ENCODE measurements around the gene RSPRY1. TPM values are rescaled to one million over a fixed set of nuclear protein-coding genes. Genes with fewer than 3 reads are reported as not detected.
A peak's percentile ranks its signal among the peaks of the same experiment; 100 is the strongest.

Gene RSPRY1
- total and polyA plus RNA-seq, 2 of the 8 experiments (the other 6 are each of a cell fraction or from before 2014, with no cell fraction given): 11.5 to 32.5 TPM

- no peak overlapping the region for H2BK120ac ChIP-seq (replicated peaks; ENCODE audit: low read depth, low read length)
- no peak overlapping the region for H2BK12ac ChIP-seq (ENCODE audit: low read depth, low read length)
- CTCF ChIA-PET (ENCODE audit: partially characterized antibody): interaction anchor here (0.6 to 1.0 kb wide), 2 partner anchors 42 to 103 kb away, joined by 3 to 4 read pairs; no protein-coding TSS in a partner anchor
- no peaks in the 10 kb centered on the region for H3K9me3 ChIP-seq (ENCODE audit: insufficient read depth in 2 of 2, low read depth in 1 of 2, low read length in 1 of 2)
- H3K56ac ChIP-seq (replicated peaks; ENCODE audit: insufficient read length, low read depth, low read length): peak overlapping the region; percentile 80
- H2AFZ ChIP-seq (ENCODE audit: low read length): no peak overlapping the region
- TF ChIP-seq PHF8 (conservative IDR thresholded peaks at IDR 0.05; ENCODE audit: low read depth, low read length) (peak; percentile 68), KDM1A (IDR thresholded peaks at IDR 0.05; ENCODE audit: borderline replicate concordance, low read length) (no peak), RBBP5 (IDR thresholded peaks at IDR 0.05; ENCODE audit: borderline replicate concordance, low read depth, low read length) (0 out of 2 replicates have a peak, but pooled peaks have one; percentile 17), SIN3A (conservative IDR thresholded peaks at IDR 0.05 in 1 of 2, IDR thresholded peaks at IDR 0.05 in 1 of 2; ENCODE audit: low read depth in 1 of 2, low read length in 2 of 2) (0 out of 4 replicates have a peak, but pooled peaks of 1 of the 2 experiments have one; percentile 34), NANOG (IDR thresholded peaks at IDR 0.05; ENCODE audit: insufficient read depth, low read depth, low read length, poor library complexity, severe bottlenecking) (no peak), ASH2L (IDR thresholded peaks at IDR 0.05; ENCODE audit: low read length) (peak; percentile 78), POLR2AphosphoS5 (IDR thresholded peaks at IDR 0.05; ENCODE audit: low read depth, low read length) (0 out of 2 replicates have a peak, but pooled peaks have one; percentile 17), HDAC6 (IDR thresholded peaks at IDR 0.05; ENCODE audit: low read depth, low read length) (no peak), RAD21 (IDR thresholded peaks at IDR 0.05 in 1 of 2, conservative IDR thresholded peaks at IDR 0.05 in 1 of 2; ENCODE audit: low read depth in 2 of 2, low read length in 2 of 2) (no peak), ZNF274 (IDR thresholded peaks at IDR 0.05; ENCODE audit: borderline replicate concordance, extremely low read depth, low read length) (no peak), POLR2A (IDR thresholded peaks at IDR 0.05; ENCODE audit: control extremely low read depth in 1 of 2, low read depth in 2 of 2, low read length in 2 of 2) (no peak; a peak in 1 of 3 replicates)
- DNase-seq (ENCODE audit: low read depth in 1 of 2, low spot score in 2 of 2): no peak
- H4K8ac ChIP-seq (ENCODE audit: extremely low read depth, insufficient read depth, low read length): peak overlapping the region; percentile 94
- H3K4me2 ChIP-seq (ENCODE audit: insufficient read depth in 1 of 2, low read depth in 2 of 2, low read length in 2 of 2): peak overlapping the region; percentile 76 to 81
- H2BK5ac ChIP-seq (ENCODE audit: low read depth, low read length): peak overlapping the region; percentile 66; the same call in 1 of the 2 replicates
- no peak overlapping the region for H3K14ac ChIP-seq (ENCODE audit: insufficient read length)
- H2BK20ac ChIP-seq (ENCODE audit: low read length): no peak overlapping the region
- peak overlapping the region; percentile 64 to 85 (median 80) for H3K9ac ChIP-seq (replicated peaks in 1 of 4; ENCODE audit: extremely low read depth in 1 of 4, low read depth in 3 of 4, low read length in 3 of 4)
- H4K91ac ChIP-seq (replicated peaks; ENCODE audit: insufficient read length, low read length): peak overlapping the region; percentile 76
- no peak overlapping the region for H3K23ac ChIP-seq (ENCODE audit: insufficient read length)
- peaks cover 17% of the 10 kb centered on the region; the same call in 1 of the 2 replicates for H3K79me1 ChIP-seq (ENCODE audit: low read depth, low read length)
- peak overlapping the region; percentile 82; the same call in 1 of the 2 replicates for H2AK5ac ChIP-seq (ENCODE audit: low read depth, low read length)
- H4K5ac ChIP-seq (ENCODE audit: insufficient read length, low read depth, low read length): peak overlapping the region; percentile 84
- 5% methylated on average over 25 of the region's 37 CpGs; no CpG with 5 or more reads in 1 of the 2 experiments for WGBS, 2 experiments (ENCODE audit: extremely low coverage in 1 of 2, insufficient coverage in 1 of 2, insufficient read length in 1 of 2, insufficient replicate concordance in 2 of 2, low coverage in 1 of 2, low lambda C conversion rate in 2 of 2, missing lambda C conversion rate in 1 of 2)
- H3K36me3 ChIP-seq (ENCODE audit: control insufficient read depth in 2 of 4, insufficient read depth in 4 of 4, low read length in 3 of 4): no peaks in the 10 kb centered on the region
- peak overlapping the region; percentile 70 to 92 (median 88) for H3K4me3 ChIP-seq (ENCODE audit: extremely low read depth in 1 of 4, insufficient read depth in 2 of 4, low read depth in 3 of 4, low read length in 4 of 4)
- H3K4ac ChIP-seq (replicated peaks; ENCODE audit: insufficient read length, low read depth, low read length): no peak overlapping the region
- no peak overlapping the region for H2BK15ac ChIP-seq (ENCODE audit: low read length)
- H4K20me1 ChIP-seq (replicated peaks in 1 of 2; ENCODE audit: control insufficient read depth in 1 of 2, insufficient read depth in 2 of 2, low read length in 2 of 2): no peaks in the 10 kb centered on the region
- H3K27me3 ChIP-seq (replicated peaks in 1 of 4; ENCODE audit: control insufficient read depth in 3 of 4, extremely low read depth in 1 of 4, insufficient read depth in 3 of 4, low read length in 3 of 4): no peaks in the 10 kb centered on the region
- H3K23me2 ChIP-seq (ENCODE audit: low read depth, low read length): peaks cover 14% of the 10 kb centered on the region
- POLR2A ChIA-PET (ENCODE audit: partially characterized antibody): interaction anchor here (0.7 to 2.4 kb wide), 14 partner anchors 11 to 286 kb away, joined by 3 to 11 read pairs (median 4); partner anchors contain the start of gene ARL2BP
- peak overlapping the region; percentile 53; the same call in 1 of the 2 replicates for H3K18ac ChIP-seq (ENCODE audit: extremely low read depth, low read length)
- peaks cover 2 to 7% (median 5%) of the 10 kb centered on the region in 4 experiments; a peak in 6 of 7 replicates for H3K4me1 ChIP-seq (replicated peaks in 1 of 4; ENCODE audit: control insufficient read depth in 3 of 4, insufficient read depth in 4 of 4, low read length in 3 of 4)
- no peak for FAIRE-seq
- H3K27ac ChIP-seq (ENCODE audit: low read depth, low read length): peak overlapping the region; percentile 78
- peaks cover 4 to 85% of the 10 kb centered on the region in 2 experiments for H3K79me2 ChIP-seq (ENCODE audit: control insufficient read depth in 1 of 2, insufficient read depth in 2 of 2, low read length in 2 of 2)
These were observed 634 bp upstream of the RSPRY1 start for GRCh38 chr16:57185446-57185944.

Measured in H1 (cell line).